ENCODE measurements around the gene EPHB6.

The EPHB6 gene

DNA sequence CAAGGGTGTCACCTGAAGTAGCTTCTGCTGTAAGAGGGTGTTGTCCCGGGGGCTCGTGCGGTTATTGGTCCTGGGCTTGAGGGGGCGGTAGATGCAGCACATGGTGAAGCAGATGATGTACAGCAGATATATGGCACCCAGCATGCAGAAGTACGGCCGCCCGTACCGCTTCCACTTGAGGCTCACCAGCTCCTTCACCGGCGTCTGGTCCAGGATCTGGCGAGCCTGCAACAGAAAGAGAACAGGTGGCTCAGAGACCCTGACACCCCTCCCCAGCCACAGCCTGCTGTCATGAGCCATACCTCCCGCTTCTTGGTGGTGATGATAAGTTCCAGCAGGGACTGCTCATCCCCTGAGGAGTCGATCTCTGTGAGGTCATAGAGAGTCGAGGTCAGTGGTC, 20.6 kb downstream of the EPHB6 start:
- DNase-seq (ENCODE audit: extremely low spot score, insufficient read length, low read depth): no peak
- FAIRE-seq: no peak

- DNase-seq (ENCODE audit: extremely low spot score, insufficient read length, low read depth) (no peak), FAIRE-seq (no peak)
Measured at GRCh38 chr7:142876236-142876960, 21.5 kb downstream of the EPHB6 start.

GRCh38 chr7:142876991-142877910, 22.4 kb downstream of the EPHB6 start:
- DNase-seq (ENCODE audit: extremely low spot score, insufficient read length, low read depth) (no peak), FAIRE-seq (no peak)

- FAIRE-seq (no peak), DNase-seq (ENCODE audit: extremely low spot score, insufficient read length, low read depth) (no peak)
Measured at GRCh38 chr7:142878315-142878714, 23.4 kb downstream of the EPHB6 start.

DNA sequence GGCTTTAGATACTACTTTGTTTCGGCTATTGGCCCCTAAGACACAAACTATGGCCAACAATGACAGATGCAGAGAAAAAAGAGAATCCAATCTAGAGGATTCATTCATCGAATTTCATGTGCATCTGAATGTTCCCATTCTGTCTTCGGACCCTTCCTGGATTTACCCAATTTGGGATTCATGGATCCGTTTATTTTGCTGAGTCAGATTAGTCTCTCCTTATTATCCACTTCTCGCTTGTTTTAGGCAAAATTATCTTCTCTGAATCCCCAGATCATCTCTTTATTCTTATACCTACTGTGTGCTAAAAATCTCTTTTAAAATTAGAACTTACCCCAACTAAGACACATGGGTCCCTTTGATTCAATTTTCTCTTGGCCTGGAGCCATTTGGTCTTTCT, 24.2 kb downstream of the EPHB6 start:
- DNase-seq (ENCODE audit: extremely low spot score, insufficient read length, low read depth) (no peak), FAIRE-seq (no peak)

DNA sequence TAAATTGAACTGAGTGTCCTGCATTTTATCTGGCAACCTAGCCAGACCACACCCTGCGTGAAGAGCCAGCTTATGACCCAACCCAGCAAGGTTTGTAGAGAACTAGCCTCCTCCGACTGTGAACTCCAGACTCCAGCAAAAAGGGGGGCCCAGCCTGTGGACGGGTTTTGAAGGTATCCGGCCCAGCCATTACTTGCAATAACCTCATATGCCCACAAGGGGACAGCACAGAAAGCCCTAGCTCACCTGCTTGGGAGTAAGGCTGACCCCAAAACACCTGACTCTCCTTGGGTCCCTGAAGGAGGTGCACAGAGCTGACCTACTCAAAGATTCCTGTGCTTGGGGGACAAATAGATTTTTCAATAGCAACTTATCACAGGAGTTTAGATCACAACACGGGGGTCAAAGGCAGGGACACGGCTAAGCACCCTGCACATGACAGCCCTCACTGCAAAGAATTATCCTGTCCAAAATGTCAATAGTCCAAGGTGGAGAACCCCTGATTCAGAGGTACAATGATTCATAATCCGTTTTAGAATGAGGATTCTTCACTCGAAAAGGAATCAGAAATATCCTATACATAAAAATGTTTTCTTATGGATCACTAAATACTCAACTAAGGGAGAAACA, 26.1 kb downstream of the EPHB6 start:
- DNase-seq (ENCODE audit: extremely low spot score, insufficient read length, low read depth) (no peak), FAIRE-seq (peak; percentile 44)

DNA sequence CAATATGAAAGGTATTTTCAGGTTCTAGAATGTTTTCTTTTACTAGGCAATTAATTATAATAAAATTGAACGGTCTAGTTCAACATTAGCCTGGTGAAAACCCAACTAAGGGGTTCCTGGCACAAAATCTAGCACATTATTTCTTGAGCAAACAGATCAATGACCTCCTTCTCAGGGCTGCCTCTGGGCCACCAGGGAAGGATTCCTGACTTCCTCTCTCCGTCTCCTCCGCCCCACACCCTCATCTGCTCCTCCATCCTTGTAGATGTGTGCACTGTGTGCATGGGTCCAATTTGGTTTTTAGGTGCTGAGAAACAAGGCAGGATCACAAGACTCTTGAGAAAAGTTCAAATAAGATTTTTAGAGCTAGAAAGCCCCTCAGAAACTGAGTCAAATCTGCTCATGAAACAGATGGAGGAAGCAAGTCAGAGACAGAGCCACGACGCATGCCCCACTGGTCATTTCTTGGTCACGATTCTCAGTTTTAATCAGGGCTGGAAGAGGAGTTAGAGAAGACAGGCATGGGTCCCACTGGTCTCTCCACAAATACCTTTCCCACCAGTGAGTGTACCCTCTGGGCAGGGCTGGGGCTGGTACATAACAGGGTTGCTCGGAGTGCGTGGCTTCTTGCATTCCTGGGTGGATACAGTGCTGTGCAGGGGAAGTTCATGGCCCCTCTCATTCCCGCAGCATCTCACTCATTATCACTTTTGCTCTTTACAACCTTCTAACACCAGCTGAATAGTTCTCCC, 26.9 kb downstream of the EPHB6 start:
- FAIRE-seq (peak; percentile 39), DNase-seq (ENCODE audit: extremely low spot score, insufficient read length, low read depth) (no peak)

GRCh38 chr7:142882338-142882678, 27.4 kb downstream of the EPHB6 start:
- no peak for FAIRE-seq
- no peak for DNase-seq (ENCODE audit: extremely low spot score, insufficient read length, low read depth)

DNA sequence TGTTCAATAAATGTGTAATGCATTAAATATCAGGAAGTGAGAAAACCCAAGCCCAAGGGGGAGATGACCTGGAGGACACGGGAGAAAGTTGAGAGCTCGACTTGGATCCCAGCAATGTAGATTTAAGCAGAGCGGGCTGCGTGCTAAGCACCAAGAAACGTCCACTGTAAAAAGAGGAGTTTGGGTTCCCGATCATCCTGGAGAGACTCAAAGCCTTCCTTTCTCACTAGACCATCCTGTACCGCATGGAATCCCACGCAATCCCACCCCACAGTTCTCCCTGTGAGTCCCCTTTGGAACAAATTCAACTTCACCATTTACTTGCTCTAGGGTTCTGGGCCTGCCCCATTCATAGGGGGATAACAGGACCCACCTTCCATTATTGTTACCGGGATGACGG, 28.3 kb downstream of the EPHB6 start:
- FAIRE-seq (no peak), DNase-seq (ENCODE audit: extremely low spot score, insufficient read length, low read depth) (no peak)

- FAIRE-seq: no peak
- no peak for DNase-seq (ENCODE audit: extremely low spot score, insufficient read length, low read depth)
Measured at GRCh38 chr7:142883571-142884285, 28.9 kb downstream of the EPHB6 start.

DNA sequence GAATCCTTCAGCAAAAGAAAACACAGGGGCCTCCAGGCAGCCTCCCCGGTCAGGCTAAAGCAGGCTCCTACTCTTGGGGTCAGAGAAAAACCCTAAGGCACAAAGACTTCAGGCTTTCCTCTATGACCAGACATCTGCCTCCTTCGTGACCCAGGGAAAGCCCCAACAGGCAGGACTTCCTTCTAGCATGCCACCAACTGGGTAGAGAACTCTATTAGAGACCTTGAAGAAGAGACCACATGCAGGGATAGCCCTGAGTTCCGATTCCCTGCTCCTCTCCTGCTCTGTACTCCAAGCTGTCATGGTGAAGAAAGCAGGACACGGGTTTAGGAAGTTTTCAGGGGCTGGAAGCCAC, 29.4 kb downstream of the EPHB6 start:
- DNase-seq (ENCODE audit: extremely low spot score, insufficient read length, low read depth) (no peak), FAIRE-seq (no peak)

GRCh38 chr7:142885311-142886230, 30.7 kb downstream of the EPHB6 start, which contains the start of gene TRPV6:
TRPV6 (minus strand) TSS chr7:142885745.
- FAIRE-seq (no peak), DNase-seq (ENCODE audit: extremely low spot score, insufficient read length, low read depth) (no peak)

GRCh38 chr7:142886866-142887265, 32.0 kb downstream of the EPHB6 start:
- FAIRE-seq (no peak), DNase-seq (ENCODE audit: extremely low spot score, insufficient read length, low read depth) (no peak)

GRCh38 chr7:142887282-142888015, 32.6 kb downstream of the EPHB6 start:
- FAIRE-seq (no peak), DNase-seq (ENCODE audit: extremely low spot score, insufficient read length, low read depth) (no peak)

DNA sequence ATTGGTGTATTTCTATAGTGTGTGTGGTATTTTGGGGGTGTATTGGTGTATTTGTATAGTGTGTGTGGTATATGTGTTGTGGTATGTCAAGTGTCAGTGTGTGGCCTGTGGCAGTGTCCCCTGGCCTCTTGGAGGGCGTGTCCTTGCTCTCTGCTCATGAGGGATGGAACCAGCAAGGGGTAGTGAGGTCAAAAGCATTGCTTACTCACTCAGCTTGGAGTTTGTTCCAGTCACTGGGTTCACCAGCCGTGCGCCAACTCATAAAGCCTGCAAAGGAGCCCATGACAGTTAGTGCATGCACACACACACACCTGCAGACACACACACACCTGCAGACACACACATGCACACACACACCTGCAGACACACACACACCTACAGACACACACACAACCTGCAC, 34.9 kb downstream of the EPHB6 start:
- DNase-seq (ENCODE audit: extremely low spot score, insufficient read length, low read depth) (no peak), FAIRE-seq (no peak)

GRCh38 chr7:142890874-142891485, 36.1 kb downstream of the EPHB6 start:
- no peak for DNase-seq (ENCODE audit: extremely low spot score, insufficient read length, low read depth)
- FAIRE-seq: no peak

DNA sequence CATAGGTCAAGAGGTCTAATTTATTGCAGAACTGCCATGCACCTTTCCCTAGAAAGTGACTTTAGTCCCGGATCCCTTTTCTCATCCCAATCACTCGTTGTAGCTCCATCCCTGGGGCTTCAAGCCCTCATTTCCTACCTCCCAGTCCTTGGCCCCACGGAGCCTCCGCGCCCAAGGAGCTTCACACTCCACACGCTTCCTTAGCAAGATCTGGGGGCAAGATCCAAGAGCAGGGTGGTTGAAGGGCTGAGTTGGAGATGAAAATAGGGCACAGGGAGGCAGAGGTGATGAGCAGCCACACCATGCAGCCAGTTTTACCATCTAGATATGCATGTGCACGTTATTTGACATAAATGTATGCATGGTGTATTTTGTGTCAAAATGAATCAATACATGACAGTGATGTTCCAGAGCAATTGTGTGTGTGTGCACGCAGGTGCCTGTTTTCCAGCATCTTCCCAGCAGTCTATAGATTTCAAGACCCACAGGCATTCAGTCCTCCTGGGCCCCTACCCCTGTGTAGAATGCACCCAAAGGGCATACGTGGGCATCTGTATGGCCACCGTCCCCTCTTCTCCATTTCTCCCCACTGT, 36.7 kb downstream of the EPHB6 start:
- DNase-seq (ENCODE audit: extremely low spot score, insufficient read length, low read depth) (no peak), FAIRE-seq (no peak)

All from GM18507 (cell line).